ENCODE measurements around the gene SERPINA9. TPM values are rescaled to one million over a fixed set of nuclear protein-coding genes. Genes with fewer than 3 reads are reported as not detected.

SERPINA9 gene
- total RNA-seq, 4 donors from 2014 or later: not detected

GRCh38 chr14:94446126-94446525 lies 29.9 kb downstream of the SERPINA9 start:
- Histone ChIP-seq H3K4me3 (no peak overlapping the region), H3K4me1 (no peaks in the 10 kb centered on the region), H3K9me3 (no peaks in the 10 kb centered on the region), H3K36me3 (no peaks in the 10 kb centered on the region), H3K27me3 (no peaks in the 10 kb centered on the region), H3K27ac (no peak overlapping the region)
- TF ChIP-seq EP300 (IDR thresholded peaks at IDR 0.05) (no peak), CTCF (IDR thresholded peaks at IDR 0.05) (no peak), POLR2A (IDR thresholded peaks at IDR 0.05) (no peak)
- WGBS, 2 donors: 76 to 89% methylated on average over 3 to 4 of the region's 4 CpGs
- DNase-seq (ENCODE audit: low spot score in 2 of 2): no peak

DNA sequence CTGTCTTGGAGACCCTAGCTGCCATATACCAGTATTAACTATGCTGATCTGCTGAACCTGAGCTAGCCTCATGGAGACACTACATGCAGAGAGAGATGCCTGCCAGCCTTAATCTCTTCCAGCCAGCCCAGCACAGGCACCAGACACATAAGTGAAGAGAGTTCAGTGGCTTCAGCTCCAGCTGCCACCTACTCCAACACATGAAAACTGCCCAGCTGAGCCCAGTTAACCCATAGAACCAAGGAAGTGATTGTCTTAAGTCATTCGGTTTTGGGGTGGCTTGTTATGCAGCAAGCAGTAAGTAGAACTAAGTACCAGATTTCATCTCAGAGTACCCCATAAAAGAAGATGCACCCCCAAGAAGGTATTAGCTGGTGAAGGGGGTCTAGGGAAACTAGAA lies 31.0 kb downstream of the SERPINA9 start:
- no peaks in the 10 kb centered on the region for H3K9me3 ChIP-seq
- H3K4me1 ChIP-seq: no peaks in the 10 kb centered on the region
- TF ChIP-seq POLR2A (IDR thresholded peaks at IDR 0.05): no peak
- no peak for TF ChIP-seq CTCF (IDR thresholded peaks at IDR 0.05)
- TF ChIP-seq EP300 (IDR thresholded peaks at IDR 0.05): no peak
- H3K27ac ChIP-seq: no peak overlapping the region
- no peak overlapping the region for H3K4me3 ChIP-seq
- no peaks in the 10 kb centered on the region for H3K27me3 ChIP-seq
- H3K36me3 ChIP-seq: no peaks in the 10 kb centered on the region
- WGBS, 2 donors: 71 to 74% methylated on average over 1 of the region's 1 CpG
- no peak for DNase-seq (ENCODE audit: low spot score in 2 of 2)

GRCh38 chr14:94441531-94442205 lies 34.3 kb downstream of the SERPINA9 start:
- Histone ChIP-seq H3K36me3 (no peaks in the 10 kb centered on the region), H3K4me3 (no peak overlapping the region), H3K9me3 (no peaks in the 10 kb centered on the region), H3K27ac (no peak overlapping the region), H3K4me1 (no peaks in the 10 kb centered on the region), H3K27me3 (peaks cover 0 to 3% of the 10 kb centered on the region in 2 donors)
- DNase-seq (ENCODE audit: low spot score in 2 of 2): no peak
- 92 to 93% methylated on average over 12 of the region's 12 CpGs for WGBS, 2 donors
- TF ChIP-seq POLR2A (IDR thresholded peaks at IDR 0.05) (no peak), EP300 (IDR thresholded peaks at IDR 0.05) (no peak), CTCF (IDR thresholded peaks at IDR 0.05) (no peak)

GRCh38 chr14:94441130-94441529 lies 34.9 kb downstream of the SERPINA9 start:
- H3K27me3 ChIP-seq: peaks cover 0 to 3% of the 10 kb centered on the region in 2 donors
- H3K36me3 ChIP-seq: no peaks in the 10 kb centered on the region
- DNase-seq (ENCODE audit: low spot score in 2 of 2): no peak
- 88 to 91% methylated on average over 4 of the region's 4 CpGs for WGBS, 2 donors
- no peaks in the 10 kb centered on the region for H3K4me1 ChIP-seq
- H3K4me3 ChIP-seq: no peak overlapping the region
- TF ChIP-seq EP300 (IDR thresholded peaks at IDR 0.05) (no peak), POLR2A (IDR thresholded peaks at IDR 0.05) (no peak), CTCF (IDR thresholded peaks at IDR 0.05) (no peak)
- H3K9me3 ChIP-seq: no peaks in the 10 kb centered on the region
- H3K27ac ChIP-seq: no peak overlapping the region

DNA sequence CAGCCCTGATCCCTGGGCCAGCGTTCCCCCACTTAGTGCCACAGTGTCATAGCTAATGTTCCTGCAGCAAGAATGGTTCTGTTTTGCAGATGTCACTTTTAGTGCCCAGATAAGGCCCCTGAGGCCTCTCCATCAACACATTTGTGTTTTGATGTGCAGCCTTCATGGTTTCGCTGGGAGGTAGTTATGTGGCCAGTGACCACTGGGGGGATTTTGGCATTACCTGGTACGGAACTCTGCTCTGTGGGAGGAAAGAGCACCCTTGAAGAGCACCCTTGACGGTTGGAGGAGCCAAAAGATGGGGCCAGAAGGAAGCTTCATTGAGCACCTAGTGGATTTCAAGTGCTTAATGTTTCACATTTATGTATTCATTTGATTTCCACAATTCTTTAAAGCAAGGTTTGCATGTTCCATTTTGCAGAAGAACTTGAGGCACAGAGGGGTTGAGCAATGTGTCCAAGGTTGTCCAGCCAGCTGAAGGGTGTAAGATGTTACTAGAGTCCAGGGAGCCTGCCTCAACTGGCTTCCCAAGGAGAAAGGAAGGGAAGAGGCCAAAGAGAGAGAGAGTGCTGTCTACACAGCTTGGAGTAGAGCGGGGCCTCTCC lies 36.4 kb downstream of the SERPINA9 start:
- 80% methylated on average over 5 of the region's 5 CpGs for WGBS, 2 donors
- TF ChIP-seq EP300 (IDR thresholded peaks at IDR 0.05): no peak
- TF ChIP-seq POLR2A (IDR thresholded peaks at IDR 0.05): no peak
- TF ChIP-seq CTCF (IDR thresholded peaks at IDR 0.05): no peak
- no peaks in the 10 kb centered on the region for H3K36me3 ChIP-seq
- H3K27me3 ChIP-seq: peaks cover 0 to 3% of the 10 kb centered on the region in 2 donors
- DNase-seq (ENCODE audit: low spot score in 2 of 2): no peak
- H3K27ac ChIP-seq: no peak overlapping the region
- H3K4me1 ChIP-seq: no peaks in the 10 kb centered on the region
- no peaks in the 10 kb centered on the region for H3K9me3 ChIP-seq
- no peak overlapping the region for H3K4me3 ChIP-seq

Data from tibial nerve (tissue), 4 donors.